ENCODE data around the gene SMCO2.

The SMCO2 gene

DNA sequence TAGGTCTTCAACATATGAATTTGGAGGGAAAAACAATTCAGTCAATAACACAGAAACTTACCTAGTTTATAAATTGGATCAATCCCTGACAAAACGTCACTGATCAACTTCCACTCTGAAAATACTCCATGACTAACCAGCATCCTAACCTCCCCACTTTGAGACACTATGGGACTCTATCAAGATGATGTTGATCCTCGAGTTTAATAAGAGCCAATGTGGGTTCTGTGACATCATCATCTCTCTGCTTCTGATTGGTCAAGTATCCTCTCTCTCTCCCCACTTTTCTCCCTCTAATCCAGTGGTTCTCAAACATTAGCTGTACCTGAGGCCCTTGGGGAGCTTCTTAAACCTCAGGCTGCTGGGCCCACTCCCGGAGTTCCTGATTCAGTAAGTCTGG, at the start of gene SMCO2:
TSS of gene SMCO2 (plus strand) at position 301 of the 400 bp plus-strand sequence. CDS start 23,896 bp downstream, outside the sequence.
- DNase-seq = no peak

DNA sequence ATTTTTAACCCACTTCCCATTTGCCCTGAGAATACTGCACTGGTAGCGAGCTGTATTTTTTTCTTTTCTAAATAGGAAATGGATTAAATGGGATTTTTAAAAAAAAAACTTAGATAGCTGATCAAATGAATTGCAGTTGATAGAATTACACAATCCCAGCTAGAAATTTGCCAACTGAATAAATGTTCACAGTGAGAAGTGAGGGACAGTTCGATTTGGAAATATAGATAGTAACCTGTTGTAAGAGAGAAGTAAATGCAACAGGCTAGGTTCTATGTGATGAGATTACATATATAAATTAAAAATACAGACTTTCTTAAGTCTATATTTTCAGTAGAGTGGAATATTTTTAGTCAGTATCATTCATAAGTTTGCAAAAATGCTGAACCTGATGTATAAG, 48.1 kb upstream of the SMCO2 start:
- DNase-seq = no peak

DNA sequence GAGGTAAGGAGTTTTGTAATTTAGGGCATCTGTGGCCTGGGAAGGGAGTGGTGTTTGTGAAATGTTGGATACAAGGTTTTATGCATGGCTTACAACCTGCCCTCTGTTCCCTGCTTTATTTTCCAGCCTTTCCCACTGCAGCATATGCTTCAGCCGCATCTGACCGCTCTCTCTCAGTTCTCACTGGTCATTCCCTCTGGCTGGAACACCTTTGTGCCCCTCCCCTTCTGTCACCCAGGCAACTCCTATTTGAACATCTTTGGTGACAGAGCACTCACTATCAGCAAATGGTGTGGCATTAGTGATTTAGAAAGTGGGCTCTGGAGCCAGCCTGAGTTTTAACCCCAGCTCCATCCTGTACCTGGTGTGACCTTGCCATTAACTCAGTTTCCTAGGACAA, 47.5 kb upstream of the SMCO2 start:
- no peak for DNase-seq

DNA sequence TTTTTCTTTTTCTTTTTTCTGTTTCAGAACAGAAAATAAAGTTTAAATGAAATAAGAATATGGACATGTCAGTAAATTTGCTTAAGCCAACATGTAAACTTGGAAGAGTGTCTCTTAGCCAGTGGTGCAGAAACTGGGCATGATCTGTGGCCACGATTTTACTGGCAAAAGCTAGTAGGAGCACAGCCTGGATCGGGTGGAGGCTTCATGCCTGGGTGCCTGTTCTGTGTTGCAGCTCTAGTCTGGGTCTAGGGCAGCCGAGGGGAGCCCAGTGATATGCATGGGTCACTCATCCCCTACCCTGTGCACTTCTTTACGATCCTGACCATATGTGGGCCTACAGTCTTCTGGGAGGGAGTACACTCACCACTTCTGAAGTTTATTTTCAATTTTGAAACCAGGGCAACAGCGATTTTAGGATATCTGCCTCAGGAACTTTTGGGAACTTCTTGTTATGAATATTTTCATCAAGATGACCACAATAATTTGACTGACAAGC, 45.6 kb upstream of the SMCO2 start:
- no peak for DNase-seq

DNA sequence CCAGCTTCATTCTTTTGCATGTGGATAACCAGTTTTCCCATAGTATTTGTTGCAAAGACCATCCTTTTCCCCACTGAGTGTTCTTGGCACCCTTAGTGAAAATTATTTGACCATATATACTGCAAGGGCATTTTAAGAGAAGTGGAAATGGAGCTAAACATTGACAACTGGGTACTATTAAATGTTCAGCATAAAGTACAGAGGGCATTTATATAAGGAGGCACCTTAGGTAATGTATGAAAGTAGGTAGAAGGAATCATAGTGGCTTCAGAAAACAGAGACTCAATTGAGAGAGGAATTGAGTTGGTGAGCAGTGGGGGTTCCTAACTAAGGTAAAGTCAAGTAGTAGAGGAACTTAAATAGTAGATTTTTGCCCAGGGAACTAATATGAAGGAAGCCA, 34.5 kb upstream of the SMCO2 start:
- no peak for DNase-seq

DNA sequence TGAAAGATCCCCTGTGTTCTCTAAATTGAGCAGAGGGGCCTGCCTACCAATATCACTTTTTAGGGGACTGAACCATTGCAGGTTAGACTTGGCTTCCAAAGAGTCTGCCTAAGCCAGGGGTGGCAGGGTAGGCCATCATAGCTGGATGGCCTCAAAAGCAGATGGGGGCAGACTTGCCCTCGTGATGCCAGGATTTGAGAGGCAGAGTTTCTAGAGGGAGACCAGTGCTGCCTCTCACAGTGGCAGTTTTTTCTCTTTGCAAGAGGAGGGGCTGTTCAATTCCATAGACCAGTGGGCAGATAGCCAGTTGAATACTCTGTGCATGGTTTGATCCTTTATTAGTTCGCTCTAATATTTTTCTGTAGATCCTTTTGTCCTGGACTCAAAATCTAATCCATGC, 23.8 kb upstream of the SMCO2 start:
- DNase-seq = no peak

DNA sequence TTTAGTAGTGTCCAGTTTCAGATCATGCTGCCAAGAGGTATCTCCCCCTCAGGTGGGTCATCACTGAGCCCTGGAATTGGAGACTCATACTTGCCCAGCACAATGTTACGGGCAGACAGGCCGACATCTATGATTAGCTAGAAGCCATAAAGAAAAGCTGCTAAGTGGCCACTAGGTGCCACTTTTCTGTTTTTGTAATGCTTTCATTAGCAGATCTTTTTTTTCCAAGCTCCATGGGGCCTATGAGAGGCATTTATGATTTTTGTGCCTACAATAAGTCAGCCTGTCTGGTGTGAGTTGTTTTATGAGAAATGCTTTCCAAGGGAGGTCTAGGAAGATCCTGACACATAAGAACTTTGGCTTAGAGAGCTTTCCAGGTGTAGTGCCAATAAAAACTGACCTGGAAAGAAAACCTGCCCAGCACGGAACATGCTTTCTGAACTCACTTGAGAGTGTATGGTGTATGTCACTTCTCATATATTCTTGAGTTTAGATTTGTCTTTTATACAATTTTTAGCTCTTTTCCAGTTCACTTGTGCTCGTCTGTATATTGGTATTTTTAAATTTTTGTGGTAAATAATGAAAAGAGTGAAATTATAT, 21.8 kb upstream of the SMCO2 start:
- DNase-seq = no peak

DNA sequence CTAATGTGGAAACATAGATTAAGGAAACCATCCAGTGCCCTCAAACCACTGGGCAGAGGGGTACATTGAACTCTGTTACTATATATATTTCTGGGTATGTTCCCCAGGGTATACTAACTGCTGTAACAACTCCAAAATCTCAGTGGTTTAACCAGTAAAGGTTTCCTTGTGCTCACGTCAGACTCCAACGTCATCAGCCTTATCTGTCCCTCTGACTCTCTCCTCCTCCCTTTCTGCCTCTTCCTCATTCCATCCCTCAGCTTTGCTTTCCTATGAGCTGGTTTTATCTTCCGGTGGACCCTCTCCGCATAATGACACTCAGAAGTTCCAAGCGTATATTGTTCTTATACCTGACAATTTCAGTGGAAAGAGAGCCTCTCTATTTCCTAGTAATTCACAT, 21.2 kb upstream of the SMCO2 start:
- DNase-seq = no peak

DNA sequence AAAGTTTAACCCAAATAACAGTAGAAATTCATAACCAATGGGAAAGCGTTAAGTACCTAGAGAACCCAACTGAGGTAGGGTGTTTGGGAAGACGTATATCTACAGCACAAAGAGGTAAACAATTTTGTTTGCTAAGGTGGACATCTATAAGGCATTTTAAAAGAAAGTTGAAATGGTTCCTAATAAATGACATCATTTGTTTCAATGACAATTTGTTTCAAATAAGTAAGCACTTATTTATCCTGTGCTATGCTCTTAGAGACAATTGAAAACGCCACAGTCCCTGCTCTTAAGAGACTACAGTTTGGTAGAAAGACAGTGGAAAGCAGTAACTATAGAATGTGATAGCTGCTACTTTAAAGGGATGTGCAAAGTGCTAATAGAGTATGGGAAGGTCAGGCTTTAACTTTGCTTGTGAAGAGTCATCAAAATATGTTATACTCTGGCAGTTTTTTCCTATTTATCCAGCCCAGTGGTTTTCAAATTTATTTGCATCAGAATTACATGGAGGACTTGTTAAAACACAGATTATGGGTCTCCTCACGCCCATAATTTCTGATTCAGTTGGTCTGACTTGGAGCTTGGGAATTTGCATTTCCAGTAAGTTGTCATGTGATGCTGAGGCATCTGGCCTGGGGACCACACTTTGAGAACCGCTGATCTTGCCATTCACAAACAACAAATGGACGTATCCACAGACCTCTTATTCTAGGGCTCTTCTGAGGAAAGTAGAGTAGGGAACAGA, 19.6 kb upstream of the SMCO2 start:
- DNase-seq = no peak

DNA sequence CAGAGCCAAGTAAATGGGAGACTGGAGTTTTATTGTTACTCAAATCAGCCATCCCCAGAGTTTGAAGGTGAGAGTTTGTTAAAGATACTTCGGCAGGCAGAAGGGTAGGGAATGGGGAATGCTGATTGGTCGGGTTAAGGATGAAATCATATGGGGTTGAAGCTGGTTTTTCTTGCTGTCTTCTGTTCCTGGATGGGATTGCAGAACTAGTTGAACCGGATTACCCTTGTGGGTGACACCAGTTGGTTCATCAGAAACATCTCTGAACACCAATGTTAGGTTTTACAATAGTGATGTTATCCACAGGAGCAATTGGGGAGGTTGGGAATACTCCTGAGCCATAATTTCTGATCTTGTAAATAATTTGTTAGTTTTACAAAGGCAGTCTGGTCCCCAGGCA, 18.7 kb upstream of the SMCO2 start:
- no peak for DNase-seq

DNA sequence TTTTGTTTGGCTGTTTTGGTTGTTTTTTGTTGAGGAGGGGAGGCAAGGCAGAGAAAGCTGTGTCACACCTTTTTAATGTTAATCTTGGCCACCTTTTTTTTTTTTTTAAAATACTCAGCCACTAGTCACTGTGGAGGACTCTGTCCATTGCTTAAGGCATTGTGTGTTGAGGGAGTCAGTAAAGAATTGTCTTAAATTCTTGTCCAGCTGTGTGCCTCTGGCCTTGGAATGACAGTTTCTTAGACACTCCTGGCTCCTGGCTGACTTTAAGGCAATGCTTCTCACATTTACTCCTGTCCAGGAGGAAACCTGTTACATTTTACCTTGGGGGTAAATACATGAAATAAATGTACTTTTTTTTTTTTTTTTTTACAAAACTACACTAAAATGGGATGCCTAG, 18.1 kb upstream of the SMCO2 start:
- no peak for DNase-seq

DNA sequence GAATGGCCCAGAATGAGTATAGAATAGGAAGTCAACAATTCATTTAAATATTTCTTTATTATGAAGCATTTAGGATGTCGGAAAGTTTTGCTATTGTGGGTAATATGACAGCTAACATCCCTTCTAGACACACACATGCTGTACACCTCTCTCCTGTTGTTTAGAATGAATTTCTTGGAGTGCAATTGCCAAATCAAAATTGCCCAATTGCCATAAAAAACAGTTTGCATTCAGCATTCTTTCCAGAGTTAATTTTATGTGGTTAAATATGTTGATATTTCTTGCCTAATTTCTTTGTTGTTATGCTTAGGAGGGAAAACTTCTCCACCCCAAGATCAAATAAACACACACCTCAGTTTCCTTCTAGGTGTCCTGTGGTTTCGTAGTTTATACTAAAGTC, 16.9 kb upstream of the SMCO2 start:
- no peak for DNase-seq

DNA sequence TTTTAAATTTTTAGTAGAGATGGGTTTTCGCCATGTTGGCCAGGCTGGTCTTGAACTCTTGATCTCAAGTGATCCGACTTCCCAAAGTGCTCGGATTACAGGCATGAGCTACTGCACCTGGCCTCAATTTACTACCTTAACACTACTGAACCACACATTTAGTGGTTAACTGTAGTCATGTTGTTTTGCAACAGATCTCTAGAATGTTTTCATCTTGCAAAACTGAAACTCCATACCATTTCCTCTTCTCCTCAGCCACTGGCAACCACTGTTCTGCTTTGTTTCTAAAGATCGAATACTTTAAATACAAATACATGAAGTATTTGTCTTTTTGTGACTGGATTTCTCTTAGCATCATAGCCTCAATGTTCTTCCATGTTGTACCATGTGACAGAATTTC, 15.4 kb upstream of the SMCO2 start:
- DNase-seq = no peak

DNA sequence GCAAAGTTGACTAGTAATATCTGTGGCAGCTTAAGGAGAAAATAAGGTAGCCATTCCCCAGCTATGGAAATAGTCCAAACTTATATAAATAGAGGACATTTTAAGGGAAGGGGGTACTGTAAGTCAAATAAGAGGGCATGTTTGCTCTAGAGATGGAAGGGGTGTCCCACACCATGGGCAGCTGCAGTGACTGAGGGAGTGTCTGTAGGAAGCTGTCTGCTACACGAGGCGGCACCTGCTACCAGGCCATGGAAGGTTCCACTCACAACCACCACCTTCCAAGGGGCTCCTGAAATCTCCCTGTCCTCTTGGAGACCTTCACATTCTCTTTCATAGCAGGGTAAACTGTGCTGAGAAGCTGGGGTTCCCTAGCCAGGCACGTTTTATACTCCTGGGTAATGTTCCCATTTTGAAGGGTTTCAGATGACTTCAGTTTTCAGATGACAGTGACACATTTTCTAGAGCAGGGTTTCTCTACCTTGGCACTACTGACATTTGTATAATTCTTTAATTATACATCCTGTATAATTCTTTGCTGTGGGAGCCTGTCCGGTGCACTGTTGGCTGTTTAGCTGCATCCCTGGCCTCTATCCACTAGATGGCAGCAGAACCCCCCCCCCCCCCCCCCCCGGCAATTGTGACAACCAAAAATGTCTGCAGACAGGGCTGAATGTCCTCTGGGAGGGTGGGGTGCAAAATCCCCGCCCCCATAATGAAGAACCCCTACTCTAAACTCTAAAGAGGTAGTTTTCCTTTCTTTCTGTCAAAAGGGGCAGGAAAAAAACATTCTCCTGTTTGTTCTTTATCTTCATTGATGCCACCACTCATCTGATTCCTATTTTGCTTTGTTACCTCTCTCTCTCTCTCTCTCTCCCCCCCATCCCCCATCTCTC, 11.6 kb upstream of the SMCO2 start:
- DNase-seq = no peak

DNA sequence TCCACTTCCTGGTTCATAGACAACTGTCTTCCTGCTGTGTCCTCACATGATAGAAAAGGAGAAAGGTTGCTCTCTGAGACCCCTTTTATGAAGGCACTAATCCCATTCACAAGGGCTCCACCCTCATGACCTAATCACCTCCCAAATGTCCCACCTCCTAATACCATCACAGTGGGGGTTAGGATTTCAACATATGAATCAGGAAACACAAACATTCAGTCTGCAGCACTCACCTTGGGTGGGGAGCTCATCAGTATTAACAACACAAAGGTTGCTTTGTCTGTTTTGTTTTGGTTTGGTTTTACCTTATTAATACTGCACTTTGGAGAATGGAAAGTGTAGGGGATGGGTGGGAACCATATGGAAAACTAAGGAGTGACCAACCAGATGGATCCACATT, 10.5 kb upstream of the SMCO2 start:
- DNase-seq = no peak

DNA sequence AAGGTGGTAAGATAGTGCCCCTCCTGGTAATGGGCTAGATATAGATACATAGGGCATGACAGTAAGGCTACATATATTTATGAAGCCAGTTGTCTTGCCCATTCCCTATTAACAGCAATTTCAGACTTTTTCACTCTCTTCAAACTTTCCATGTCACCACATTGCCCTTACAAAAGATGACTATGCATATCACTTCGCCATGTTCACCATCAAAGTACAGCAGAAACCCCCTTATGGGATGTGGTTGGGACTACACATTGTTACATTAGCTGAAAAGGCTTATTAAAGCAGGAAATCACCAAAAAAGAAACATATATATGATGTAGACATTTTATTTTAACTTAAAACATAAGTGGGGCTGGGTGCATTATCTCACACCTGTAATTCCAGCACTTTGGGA, 9.8 kb upstream of the SMCO2 start:
- no peak for DNase-seq

DNA sequence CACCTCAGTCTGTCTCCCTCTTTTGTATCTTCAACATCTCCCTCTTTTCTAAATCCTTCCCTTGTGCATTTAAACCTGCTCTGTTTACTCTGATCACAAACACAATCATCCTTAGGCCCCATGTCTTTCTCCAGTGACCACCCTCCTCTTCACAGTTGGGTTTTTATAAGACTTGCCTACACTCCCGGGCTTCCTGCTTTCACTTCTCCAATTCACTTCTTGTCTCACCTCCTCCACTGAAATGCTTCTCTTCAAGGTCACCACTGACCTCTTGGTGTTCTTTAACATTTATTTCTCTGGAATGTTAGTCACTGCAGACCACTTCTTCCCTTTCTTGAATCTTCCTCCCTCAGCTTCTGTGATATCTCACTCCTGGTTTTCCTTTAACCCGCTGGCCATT, 8.7 kb upstream of the SMCO2 start:
- DNase-seq = no peak

DNA sequence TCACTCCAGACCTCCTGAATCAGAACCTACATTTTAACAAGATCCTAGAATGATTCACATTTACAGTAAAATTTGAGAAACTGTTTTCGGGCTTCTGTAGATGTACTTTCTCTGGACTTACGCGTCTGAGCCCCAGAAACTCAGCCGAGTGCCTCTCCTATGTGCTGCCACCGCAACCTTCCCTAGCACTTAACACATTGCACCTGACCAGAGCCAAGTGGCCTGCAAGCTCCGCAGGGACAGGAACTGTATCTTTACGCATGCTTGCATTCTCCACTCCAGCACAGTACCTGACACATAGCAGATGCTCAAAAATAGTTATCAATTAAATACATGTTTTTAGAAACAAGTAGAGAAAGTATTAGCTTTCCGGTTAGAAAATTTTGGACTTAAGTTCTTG, 1.2 kb downstream of the SMCO2 start:
- no peak for DNase-seq

DNA sequence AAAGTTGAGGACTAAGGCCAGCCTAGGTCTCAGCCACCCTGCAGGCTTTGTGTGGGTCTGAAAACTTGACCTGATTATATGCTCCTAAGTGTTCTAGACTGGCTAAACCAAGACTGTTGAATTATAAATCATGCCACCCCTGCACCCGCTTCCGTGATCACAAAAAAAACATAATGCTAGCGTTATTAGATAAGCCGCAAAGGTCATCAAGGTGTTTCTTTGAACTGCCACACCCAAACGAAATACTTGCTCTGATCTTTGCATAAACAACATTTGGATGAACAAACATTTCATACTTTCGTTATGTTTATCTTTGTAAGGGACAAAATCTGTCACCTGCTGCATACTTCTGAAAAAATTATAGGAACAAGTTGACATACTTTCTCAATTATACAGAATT, 2.5 kb downstream of the SMCO2 start:
- no peak for DNase-seq

DNA sequence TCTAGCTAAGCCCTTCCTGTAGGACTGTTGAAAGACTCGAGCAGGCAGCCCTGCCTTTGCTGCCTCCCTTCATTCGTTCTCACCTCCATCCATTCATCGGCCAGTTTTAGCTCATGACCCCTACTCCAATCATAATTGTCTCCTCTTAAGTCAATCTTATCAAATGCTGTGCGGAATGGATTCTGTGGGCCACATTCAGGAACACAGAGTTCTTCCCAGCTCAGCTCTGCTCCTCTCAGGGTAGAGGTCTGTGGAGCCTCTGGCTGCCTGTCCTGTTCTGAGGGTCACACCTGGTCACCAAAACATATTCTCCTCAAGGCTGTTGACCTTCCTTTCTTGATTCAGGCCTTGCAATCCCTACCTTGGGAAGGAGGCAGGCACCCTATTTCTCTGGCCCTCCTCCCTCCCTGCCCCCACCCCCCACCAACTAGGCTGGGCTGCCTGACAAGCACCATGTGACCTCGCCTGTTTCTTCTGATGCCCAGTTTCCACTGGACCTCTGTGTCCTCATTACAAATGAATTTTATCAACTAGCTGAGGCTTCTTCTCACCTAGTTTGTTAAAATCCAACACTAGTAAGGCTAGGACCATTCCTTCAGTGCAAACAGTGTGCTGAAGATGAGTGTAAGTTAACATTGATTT, 3.5 kb downstream of the SMCO2 start:
- DNase-seq = no peak

DNA sequence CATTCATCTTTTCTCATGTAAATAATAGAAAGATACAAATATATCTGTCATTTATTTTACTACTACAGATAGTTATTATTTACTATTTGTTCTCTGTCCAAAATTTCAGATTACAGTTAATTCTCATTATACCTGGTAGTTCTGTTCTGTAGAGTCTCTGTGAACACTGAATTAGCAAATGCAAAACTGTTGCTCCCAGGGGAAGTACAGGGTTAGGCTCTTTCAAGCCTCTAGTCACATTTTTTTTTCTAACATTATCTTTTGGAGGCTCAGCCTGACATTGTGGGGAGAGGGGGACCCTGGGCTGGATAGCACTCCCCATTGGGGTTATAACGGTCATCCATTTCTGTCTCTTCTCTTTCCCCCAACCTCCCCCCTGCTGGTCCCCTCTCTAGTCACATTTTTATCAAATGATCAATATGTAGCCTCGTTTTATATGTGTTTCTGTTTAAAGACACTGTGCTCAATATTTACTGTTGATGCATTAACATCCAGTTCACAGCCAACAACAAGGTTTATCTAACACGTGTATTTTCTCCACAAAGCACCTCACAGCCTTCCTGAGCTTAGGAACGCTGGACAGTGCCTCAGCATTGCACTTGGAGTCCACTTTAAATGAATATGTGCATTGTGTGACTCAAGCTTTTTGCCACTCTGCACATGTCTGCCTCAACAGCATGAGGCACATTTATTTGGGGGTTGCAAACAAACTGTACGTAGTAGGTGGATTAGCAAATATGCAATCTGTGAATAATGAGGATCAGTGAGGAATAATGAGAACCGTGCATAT, 4.7 kb downstream of the SMCO2 start:
- no peak for DNase-seq

DNA sequence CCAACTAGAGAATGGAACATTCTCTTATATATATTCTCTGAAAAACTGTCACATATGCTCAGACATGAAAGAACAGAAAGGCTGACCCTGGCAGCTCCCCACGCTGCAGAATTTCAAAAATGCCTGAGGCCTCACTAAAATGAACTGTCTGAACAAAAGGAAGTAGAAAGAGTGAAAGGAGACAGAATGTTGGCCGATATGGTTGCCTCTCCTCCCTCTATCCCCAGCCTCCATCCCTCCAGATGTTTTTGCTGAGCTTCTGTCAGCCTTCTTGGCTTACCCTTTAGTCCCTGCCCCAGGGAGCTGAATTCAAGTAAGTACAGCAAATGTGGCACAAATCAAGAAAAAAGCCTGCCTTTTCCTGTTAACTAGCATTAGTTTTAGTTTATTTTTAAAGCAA, 6.9 kb downstream of the SMCO2 start:
- DNase-seq = no peak

DNA sequence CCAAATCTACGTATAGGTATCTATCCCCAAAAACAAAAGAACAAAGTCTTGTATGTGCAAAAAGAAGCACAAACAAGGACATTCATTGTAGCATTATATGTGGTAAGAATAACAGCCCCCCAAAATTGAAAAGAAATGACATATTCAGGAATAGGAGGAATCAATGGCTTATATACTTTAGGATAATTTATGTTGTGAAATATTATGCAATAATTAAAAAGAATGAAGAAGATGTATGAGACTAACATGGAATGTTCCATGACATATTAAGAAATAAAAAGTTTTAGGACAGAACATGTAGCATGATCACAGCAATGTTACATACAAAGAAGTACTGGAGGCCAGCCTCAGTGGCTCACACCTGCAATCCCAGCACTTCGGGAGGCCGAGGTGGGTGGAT, 9.1 kb downstream of the SMCO2 start:
- no peak for DNase-seq
